IMR-90 (cell line): Measurements from ENCODE around the gene ZNF791. TPM values are rescaled to one million over a fixed set of nuclear protein-coding genes. Genes with fewer than 3 reads are reported as not detected.

Source experiments
- ATAC-seq: fragments of 200-7000 bp; cut with Tn5 transposase; 2 replicates; pipeline ENCODE4 v1.9.1; 2020; ENCODE audit warnings: low read depth, mild to moderate bottlenecking, moderate library complexity
- BruUV-seq: library from RNA; stranded (reverse); fragments of 400-500 nt; replicated peaks from 2 replicates; lab custom pipeline; 2021; lab: Mats Ljungman, UMichigan
- CTCF ChIA-PET: fragments of 300-600 bp; formaldehyde crosslinking; extraction: SDS; loops from one replicate; lab custom pipeline; 2021; ENCODE audit warnings: antibody characterized with exemption; lab: Yijun Ruan, JAX
- POLR2A ChIA-PET: fragments of 300-600 bp; sonication (Branson Sonifier 250); formaldehyde crosslinking; loops from one replicate; lab custom pipeline; 2022; ENCODE audit warnings: antibody characterized with exemption; ENCODE audit not compliant: unreplicated experiment; lab: Charles Lee
- DNase-seq: peaks from one replicate; pipeline ENCODE4 v3.0.0; 2013
- H2AFZ ChIP-seq: replicated peaks from 2 replicates; pipeline ENCODE3; 2013; ENCODE audit warnings: low read length, mild to moderate bottlenecking; ENCODE audit not compliant: poor library complexity
- H2AK5ac ChIP-seq: 2 replicates; pipeline ENCODE4 v1.6.1; 2013; ENCODE audit warnings: low read depth, low read length, inconsistent platforms
- H2AK9ac ChIP-seq: replicated peaks from 2 replicates; pipeline ENCODE3; 2013; ENCODE audit warnings: mild to moderate bottlenecking, low read depth, low read length, moderate library complexity; ENCODE audit not compliant: poor library complexity
- H2BK120ac ChIP-seq: 2 replicates; pipeline ENCODE4 v1.6.1; 2013; ENCODE audit warnings: low read depth, low read length, inconsistent platforms
- H2BK15ac ChIP-seq: 3 replicates; pipeline ENCODE4 v1.6.1; 2013; ENCODE audit warnings: low read depth, low read length, inconsistent platforms
- H2BK20ac ChIP-seq: 2 replicates; pipeline ENCODE4 v1.6.1; 2013; ENCODE audit warnings: low read depth, mild to moderate bottlenecking, inconsistent platforms, low read length, moderate library complexity
- H2BK5ac ChIP-seq: 2 replicates; pipeline ENCODE4 v1.6.1; 2013; ENCODE audit warnings: mild to moderate bottlenecking, low read depth, low read length, inconsistent platforms; ENCODE audit not compliant: poor library complexity, severe bottlenecking
- H3K14ac ChIP-seq: replicated peaks from 2 replicates; pipeline ENCODE4 v1.6.1; 2013; ENCODE audit warnings: low read depth, low read length, inconsistent platforms
- H3K18ac ChIP-seq: 2 replicates; pipeline ENCODE4 v1.6.1; 2013; ENCODE audit warnings: low read depth, low read length, control low read depth
- H3K23ac ChIP-seq: 2 replicates; pipeline ENCODE4 v1.6.1; 2013; ENCODE audit warnings: low read depth, low read length, inconsistent platforms
- H3K27ac ChIP-seq: 2 replicates; pipeline ENCODE4 v1.5.1; 2013; ENCODE audit warnings: mild to moderate bottlenecking, control low read depth, low read length; ENCODE audit not compliant: insufficient read depth
- H3K27me3 ChIP-seq: 2 replicates; pipeline ENCODE4 v1.6.1; 2013; ENCODE audit warnings: low read length; ENCODE audit not compliant: control insufficient read depth, insufficient read depth
- H3K36me3 ChIP-seq: 2 replicates; pipeline ENCODE4 v1.6.1; 2013; ENCODE audit warnings: low read length, mixed read lengths; ENCODE audit not compliant: control insufficient read depth, insufficient read depth
- H3K4ac ChIP-seq: 2 replicates; pipeline ENCODE4 v1.6.1; 2013; ENCODE audit warnings: low read depth, low read length, inconsistent platforms
- H3K4me1 ChIP-seq: 2 replicates; pipeline ENCODE4 v1.6.1; 2013; ENCODE audit warnings: low read length, mixed read lengths; ENCODE audit not compliant: control insufficient read depth, insufficient read depth
- H3K4me2 ChIP-seq: 2 replicates; pipeline ENCODE4 v1.6.1; 2013; ENCODE audit warnings: low read depth, mild to moderate bottlenecking, control low read depth, low read length, moderate library complexity
- H3K4me3 ChIP-seq: 2 replicates; pipeline ENCODE4 v1.5.1; 2013; ENCODE audit warnings: low read depth, mild to moderate bottlenecking, control low read depth, low read length, moderate library complexity; ENCODE audit not compliant: insufficient read depth
- H3K56ac ChIP-seq: 2 replicates; pipeline ENCODE4 v1.6.1; 2013; ENCODE audit warnings: low read length, inconsistent platforms; ENCODE audit not compliant: insufficient read depth; ENCODE audit errors: extremely low read depth
- H3K79me1 ChIP-seq, 2 experiments: 2 replicates each; pipeline ENCODE4 v1.6.1; 2013; ENCODE audit warnings: low read length in 2 of 2, inconsistent platforms in 1 of 2, low read depth in 1 of 2
- H3K9ac ChIP-seq: 2 replicates; pipeline ENCODE4 v1.6.1; 2013; ENCODE audit warnings: low read depth, low read length, control low read depth
- H3K9me1 ChIP-seq: 2 replicates; pipeline ENCODE4 v1.6.1; 2013; ENCODE audit warnings: low read length, inconsistent platforms; ENCODE audit not compliant: insufficient read depth
- H3K9me3 ChIP-seq: 2 replicates; pipeline ENCODE4 v1.6.1; 2013; ENCODE audit warnings: low read length; ENCODE audit not compliant: control insufficient read depth, insufficient read depth
- H4K20me1 ChIP-seq: 2 replicates; pipeline ENCODE4 v1.6.1; 2013; ENCODE audit warnings: low read length, inconsistent platforms; ENCODE audit not compliant: insufficient read depth
- H4K5ac ChIP-seq: 2 replicates; pipeline ENCODE4 v1.6.1; 2013; ENCODE audit warnings: mild to moderate bottlenecking, low read depth, low read length, control low read depth
- H4K8ac ChIP-seq, 2 experiments: 2 replicates each; pipeline ENCODE4 v1.6.1; 2013; ENCODE audit warnings: low read depth in 2 of 2, low read length in 2 of 2, control low read depth in 1 of 2, inconsistent platforms in 1 of 2
- H4K91ac ChIP-seq: 2 replicates; pipeline ENCODE4 v1.6.1; 2013; ENCODE audit warnings: low read depth, low read length, inconsistent platforms; ENCODE audit not compliant: insufficient read depth
- BHLHE40 ChIP-seq: fragments of 150-350 bp; IDR thresholded peaks from 2 replicates; pipeline ENCODE4 v1.6.1; 2016; ENCODE audit warnings: mild to moderate bottlenecking, low read depth, low read length
- MAZ ChIP-seq: IDR thresholded peaks from 2 replicates; pipeline ENCODE4 v1.6.1; 2012; ENCODE audit warnings: low read depth, mild to moderate bottlenecking, low read length, improper control_type of control experiment, moderate library complexity, borderline replicate concordance
- MXI1 ChIP-seq: IDR thresholded peaks from 2 replicates; pipeline ENCODE4 v1.6.1; 2012; ENCODE audit warnings: low read depth, mild to moderate bottlenecking, low read length, moderate library complexity, borderline replicate concordance
- NFE2L2 ChIP-seq: fragments of 150-350 bp; IDR thresholded peaks from 2 replicates; pipeline ENCODE4 v1.6.1; 2016; ENCODE audit warnings: low read depth, mild to moderate bottlenecking, low read length
- RAD21 ChIP-seq: IDR thresholded peaks from 2 replicates; pipeline ENCODE4 v1.6.1; 2012; ENCODE audit warnings: low read length, improper control_type of control experiment
- WGBS, 2 experiments: methylation state at CpG; one replicate each; pipeline versions ENCODE4 v1.1.5 to v1.1.7; 2013; ENCODE audit warnings: missing lambda C conversion rate in 2 of 2; ENCODE audit not compliant: insufficient read length in 1 of 2; ENCODE audit errors: extremely low coverage in 2 of 2; 5-methylcytosine and 5-hydroxymethylcytosine counted together
- dilution Hi-C: fragments of 300-500 bp; cut with HindIII; formaldehyde crosslinking; loops from one replicate; pipeline ENCODE4 v1.14.3; 2018; ENCODE audit warnings: low sequenced_read_pairs; ENCODE audit not compliant: unreplicated experiment
- in situ Hi-C: fragments of 300-500 bp; cut with MboI; formaldehyde crosslinking; loops from 3 replicates; pipeline ENCODE4 v1.14.3; 2019; ENCODE audit warnings: low sequenced_read_pairs, inconsistent platforms, mixed read lengths
- intact Hi-C: fragments of 100-400 bp; cut with micrococcal nuclease; formaldehyde crosslinking; loops from 2 replicates; pipeline ENCODE4 v1.10.0; 2022
- polyA plus RNA-seq, 3 experiments: library from polyadenylated mRNA; depleted of rRNA; stranded (reverse); fragments of >200 nt; gene quantifications; 2 replicates each; pipeline ENCODE4 v1.2.3, GENCODE V29; 2012; ENCODE audit warnings: low replicate concordance in 1 of 3
- total RNA-seq: library from RNA; depleted of rRNA; stranded (reverse); fragments of >200 nt; gene quantifications from 2 replicates; pipeline ENCODE4 v1.2.3, GENCODE V29; 2012
- TF ChIP-seq, protein P1 (sequence below): conservative IDR thresholded peaks from 2 replicates; pipeline ENCODE4 v1.5.1; 2012; ENCODE audit warnings: mild to moderate bottlenecking, low read depth, low read length, improper control_type of control experiment
- TF ChIP-seq, protein P2 (sequence below): fragments of 150-350 bp; IDR thresholded peaks from 2 replicates; pipeline ENCODE4 v1.6.1; 2016; ENCODE audit warnings: low read depth, mild to moderate bottlenecking, low read length, moderate library complexity, borderline replicate concordance

Gene ZNF791
- total and polyA plus RNA-seq, 2 of the 4 experiments (the other 2 are of a cell fraction) = 7.1 to 15.8 TPM

GRCh38 chr19:12664406-12665280 is 53.9 kb downstream of the ZNF791 start:
- Histone ChIP-seq H4K20me1 (no peaks in the 10 kb centered on the region), H4K8ac (no peak overlapping the region), H3K9me3 (no peaks in the 10 kb centered on the region), H2BK120ac (no peak overlapping the region), H3K23ac (no peak overlapping the region), H3K36me3 (peaks cover 27% of the 10 kb centered on the region), H3K79me1 (peaks cover 31 to 50% of the 10 kb centered on the region in 2 experiments), H3K9ac (no peak overlapping the region), H2AFZ (no peak overlapping the region), H3K18ac (no peak overlapping the region), H2AK5ac (no peak overlapping the region), H3K14ac (no peak overlapping the region), H3K4me1 (peaks cover 11% of the 10 kb centered on the region), H3K9me1 (0 out of 2 replicates have a peak, but pooled peaks cover 13% of the 10 kb centered on the region), H2BK5ac (no peak overlapping the region), H3K4me3 (no peak overlapping the region), H4K5ac (no peak overlapping the region), H2BK15ac (no peak overlapping the region), H3K4me2 (no peak overlapping the region), H3K27ac (no peak overlapping the region), H3K27me3 (no peaks in the 10 kb centered on the region), H3K4ac (no peak overlapping the region), H4K91ac (no peak overlapping the region), H3K56ac (no peak overlapping the region), H2BK20ac (no peak overlapping the region), H2AK9ac (peak overlapping the region; percentile 55)
- intact Hi-C loops = no loop called here
- dilution Hi-C loops = no loop called here
- DNase-seq (no peak), ATAC-seq (no peak)
- in situ Hi-C loops = no loop called here
- CTCF ChIA-PET = no interaction called here
- BruUV-seq = no TSS peak
- TF ChIP-seq MXI1 = no peak
- no peak for TF ChIP-seq RAD21
- TF ChIP-seq BHLHE40 = no peak
- TF ChIP-seq, protein P1, sequence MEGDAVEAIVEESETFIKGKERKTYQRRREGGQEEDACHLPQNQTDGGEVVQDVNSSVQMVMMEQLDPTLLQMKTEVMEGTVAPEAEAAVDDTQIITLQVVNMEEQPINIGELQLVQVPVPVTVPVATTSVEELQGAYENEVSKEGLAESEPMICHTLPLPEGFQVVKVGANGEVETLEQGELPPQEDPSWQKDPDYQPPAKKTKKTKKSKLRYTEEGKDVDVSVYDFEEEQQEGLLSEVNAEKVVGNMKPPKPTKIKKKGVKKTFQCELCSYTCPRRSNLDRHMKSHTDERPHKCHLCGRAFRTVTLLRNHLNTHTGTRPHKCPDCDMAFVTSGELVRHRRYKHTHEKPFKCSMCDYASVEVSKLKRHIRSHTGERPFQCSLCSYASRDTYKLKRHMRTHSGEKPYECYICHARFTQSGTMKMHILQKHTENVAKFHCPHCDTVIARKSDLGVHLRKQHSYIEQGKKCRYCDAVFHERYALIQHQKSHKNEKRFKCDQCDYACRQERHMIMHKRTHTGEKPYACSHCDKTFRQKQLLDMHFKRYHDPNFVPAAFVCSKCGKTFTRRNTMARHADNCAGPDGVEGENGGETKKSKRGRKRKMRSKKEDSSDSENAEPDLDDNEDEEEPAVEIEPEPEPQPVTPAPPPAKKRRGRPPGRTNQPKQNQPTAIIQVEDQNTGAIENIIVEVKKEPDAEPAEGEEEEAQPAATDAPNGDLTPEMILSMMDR = no peak
- TF ChIP-seq, protein P2, sequence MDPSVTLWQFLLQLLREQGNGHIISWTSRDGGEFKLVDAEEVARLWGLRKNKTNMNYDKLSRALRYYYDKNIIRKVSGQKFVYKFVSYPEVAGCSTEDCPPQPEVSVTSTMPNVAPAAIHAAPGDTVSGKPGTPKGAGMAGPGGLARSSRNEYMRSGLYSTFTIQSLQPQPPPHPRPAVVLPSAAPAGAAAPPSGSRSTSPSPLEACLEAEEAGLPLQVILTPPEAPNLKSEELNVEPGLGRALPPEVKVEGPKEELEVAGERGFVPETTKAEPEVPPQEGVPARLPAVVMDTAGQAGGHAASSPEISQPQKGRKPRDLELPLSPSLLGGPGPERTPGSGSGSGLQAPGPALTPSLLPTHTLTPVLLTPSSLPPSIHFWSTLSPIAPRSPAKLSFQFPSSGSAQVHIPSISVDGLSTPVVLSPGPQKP = no peak
- TF ChIP-seq NFE2L2 = no peak
- TF ChIP-seq MAZ = no peak
- POLR2A ChIA-PET = interaction anchor here (0.9 kb wide), 1 partner anchor 8 kb away, joined by 3 read pairs; no protein-coding TSS in a partner anchor
- WGBS, 2 experiments = 86% methylated on average over 21 of the region's 29 CpGs; no CpG with 5 or more reads in 1 of the 2 experiments
